ENCODE data around the gene UMODL1. TPM values are rescaled to one million over a fixed set of nuclear protein-coding genes. Genes with fewer than 3 reads are reported as not detected.
A peak's percentile ranks its signal among the peaks of the same experiment; 100 is the strongest.

UMODL1 gene
- total and polyA plus RNA-seq, 10 of the 15 experiments (the other 5 are each of a cell fraction or from before 2014, with no cell fraction given): 0.01 to 0.11 (median 0.03) TPM; not detected in 5

- TF ChIP-seq ZNF592 (IDR thresholded peaks at IDR 0.05): no peak
- TF ChIP-seq USF1 (IDR thresholded peaks at IDR 0.05; ENCODE audit: borderline replicate concordance, extremely low read length, insufficient read depth, low read depth, low read length): no peak
- peak in 1 of 2 experiments; percentile 43; a peak in 1 of 4 replicates for TF ChIP-seq EP300 (IDR thresholded peaks at IDR 0.05; ENCODE audit: borderline replicate concordance in 1 of 2, control insufficient read depth in 1 of 2, low read depth in 2 of 2, low read length in 2 of 2)
- peak; percentile 17 for TF ChIP-seq NR2F1 (conservative IDR thresholded peaks at IDR 0.05)
- TF ChIP-seq ZNF24 (IDR thresholded peaks at IDR 0.05): no peak
- TF ChIP-seq NR2C2 (IDR thresholded peaks at IDR 0.05; ENCODE audit: borderline replicate concordance, control insufficient read depth, insufficient read length, low read depth): no peak
- TF ChIP-seq ZBTB40 (IDR thresholded peaks at IDR 0.05; ENCODE audit: borderline replicate concordance): no peak
- no peak for TF ChIP-seq CBX5 (IDR thresholded peaks at IDR 0.05; ENCODE audit: low read depth)
- TF ChIP-seq USF2 (IDR thresholded peaks at IDR 0.05; ENCODE audit: borderline replicate concordance, low read depth, low read length): no peak
- no peak for TF ChIP-seq POU2F2 (IDR thresholded peaks at IDR 0.05; ENCODE audit: borderline replicate concordance, low read depth, low read length)
- TF ChIP-seq KAT2A (conservative IDR thresholded peaks at IDR 0.05; ENCODE audit: control insufficient read depth, low read depth, low read length): no peak
- 0 out of 2 replicates have a peak, but pooled peaks have one; percentile 28 for TF ChIP-seq BCL11A (IDR thresholded peaks at IDR 0.05; ENCODE audit: low read depth, low read length)
- no peak for TF ChIP-seq HCFC1 (IDR thresholded peaks at IDR 0.05; ENCODE audit: low read length)
- TF ChIP-seq FOS (IDR thresholded peaks at IDR 0.05; ENCODE audit: borderline replicate concordance, extremely low read depth, insufficient read length): no peak
- no peak for TF ChIP-seq NFYB (IDR thresholded peaks at IDR 0.05; ENCODE audit: insufficient read depth, low read depth, low read length)
- TF ChIP-seq SKIL (IDR thresholded peaks at IDR 0.05; ENCODE audit: low read depth, poor library complexity, severe bottlenecking): no peak
- no peak for TF ChIP-seq LARP7 (IDR thresholded peaks at IDR 0.05)
- no peak for TF ChIP-seq TAF1 (IDR thresholded peaks at IDR 0.05; ENCODE audit: borderline replicate concordance, low read depth, low read length)
Measured at GRCh38 chr21:42063191-42063570, 7.9 kb upstream of the UMODL1 start (continued).

Measured in GM12878 (cell line).